Fibroblast of the aortic adventitia (primary cell): ENCODE data around the gene VSTM4. TPM values are rescaled to one million over a fixed set of nuclear protein-coding genes. Genes with fewer than 3 reads are reported as not detected.

Experiments used
- DNase-seq: peaks from one replicate; pipeline ENCODE4 v3.0.0-alpha.2; 2010; ENCODE audit warnings: low read depth
- H3K4me3 ChIP-seq: 2 replicates; pipeline ENCODE4 v1.5.1; 2011; ENCODE audit warnings: low read depth, mild to moderate bottlenecking, control low read depth, low read length, moderate library complexity
- CTCF ChIP-seq: IDR thresholded peaks from 2 replicates; pipeline ENCODE4 v1.5.1; 2011; ENCODE audit warnings: mild to moderate bottlenecking, low read length, control low read depth, inconsistent platforms; ENCODE audit not compliant: insufficient read depth
- total RNA-seq: library from RNA; depleted of rRNA; stranded (reverse); fragments of >200 nt; gene quantifications from 2 replicates; pipeline ENCODE4 v1.2.3, GENCODE V29; 2012; ENCODE audit warnings: low replicate concordance

The VSTM4 gene
- total RNA-seq, 1 donor: 6.5 TPM

DNA sequence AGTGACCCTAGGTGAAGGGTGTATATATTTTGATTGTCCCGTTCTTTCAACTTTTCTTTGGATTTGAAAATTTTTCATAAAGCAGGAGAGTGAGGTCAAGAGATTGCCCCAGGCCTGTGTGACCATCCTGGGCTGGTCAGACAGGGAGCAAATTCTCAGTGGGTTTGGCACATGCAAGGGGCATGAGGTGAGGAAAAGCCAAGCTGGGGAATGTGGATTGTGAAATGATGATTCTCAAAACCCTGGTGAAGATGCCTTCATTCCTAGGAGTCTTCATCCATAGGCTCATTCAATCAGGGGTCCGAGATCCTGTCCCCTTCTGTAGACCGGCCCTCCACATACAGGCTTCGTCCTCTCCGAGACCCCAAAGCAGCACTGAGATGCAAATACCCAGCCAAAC, 45.5 kb upstream of the VSTM4 start:
- H3K4me3 ChIP-seq: no peak overlapping the region
- TF ChIP-seq CTCF: no peak
- no peak for DNase-seq

DNA sequence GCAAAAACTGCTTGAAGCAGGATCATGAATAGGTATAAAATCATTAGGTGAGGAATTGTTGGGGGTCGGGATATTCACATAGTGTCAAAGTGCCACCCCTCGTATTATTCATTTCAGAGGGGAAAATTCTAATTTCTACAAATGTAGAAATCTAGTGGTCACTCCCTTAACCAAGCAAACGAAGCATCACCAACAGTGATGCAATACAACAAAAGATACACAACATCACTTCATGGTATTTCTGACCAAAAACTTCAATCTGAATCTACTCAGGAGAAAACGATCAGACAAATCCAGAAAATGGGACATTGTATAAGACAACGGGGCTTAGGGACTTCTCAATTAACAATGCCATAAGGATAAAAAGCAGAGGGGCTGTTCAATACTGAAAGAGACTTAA, 44.8 kb upstream of the VSTM4 start:
- DNase-seq: no peak
- TF ChIP-seq CTCF: no peak
- H3K4me3 ChIP-seq: no peak overlapping the region

GRCh38 chr10:49158915-49159314, 43.6 kb upstream of the VSTM4 start:
- no peak for DNase-seq
- TF ChIP-seq CTCF: no peak
- no peak overlapping the region for H3K4me3 ChIP-seq

DNA sequence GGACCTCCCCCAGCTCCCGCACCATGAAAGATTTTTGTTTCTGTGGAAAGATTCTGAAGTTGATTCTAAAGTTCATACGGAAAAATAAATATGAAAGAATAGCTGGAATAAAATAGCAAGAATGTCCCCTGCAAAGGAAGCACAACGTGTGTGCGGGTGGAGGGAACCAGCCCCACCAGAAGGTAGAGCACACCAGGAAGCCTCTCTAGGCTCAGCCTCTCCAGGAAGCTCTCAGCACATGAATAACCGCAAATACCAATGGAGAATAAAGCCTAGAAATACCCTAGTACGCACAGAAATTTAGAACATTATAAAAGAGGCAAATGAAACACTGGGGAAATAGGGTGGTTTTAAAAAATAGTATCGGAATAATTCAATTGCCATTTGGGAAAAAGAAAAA, 43.1 kb upstream of the VSTM4 start:
- no peak for DNase-seq
- H3K4me3 ChIP-seq: no peak overlapping the region
- TF ChIP-seq CTCF: no peak

GRCh38 chr10:49157229-49157628, 41.9 kb upstream of the VSTM4 start:
- DNase-seq: no peak
- no peak for TF ChIP-seq CTCF

DNA sequence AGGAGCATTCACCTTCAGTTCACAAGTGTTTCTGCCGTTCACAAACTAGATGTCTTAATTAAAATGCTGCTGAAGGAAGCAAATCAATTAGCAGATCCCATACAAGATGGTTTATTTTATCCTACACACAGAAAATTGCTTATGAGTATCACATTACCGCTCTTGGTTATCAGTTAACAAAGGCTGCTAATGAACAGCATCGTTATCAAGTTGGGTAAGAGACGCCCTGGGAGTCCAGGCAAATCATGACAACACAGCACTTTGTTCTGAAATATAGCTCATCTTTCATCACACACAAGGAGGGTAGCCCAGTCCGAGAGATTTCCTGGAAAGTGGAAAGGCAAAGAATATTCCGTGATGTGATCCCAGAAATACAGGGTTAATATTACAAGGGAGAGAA, 39.3 kb upstream of the VSTM4 start:
- H3K4me3 ChIP-seq: no peak overlapping the region
- TF ChIP-seq CTCF: no peak
- DNase-seq: no peak

More at GRCh38 chr10:49157229-49157628, 41.9 kb upstream of the VSTM4 start:
- H3K4me3 ChIP-seq: no peak overlapping the region

DNA sequence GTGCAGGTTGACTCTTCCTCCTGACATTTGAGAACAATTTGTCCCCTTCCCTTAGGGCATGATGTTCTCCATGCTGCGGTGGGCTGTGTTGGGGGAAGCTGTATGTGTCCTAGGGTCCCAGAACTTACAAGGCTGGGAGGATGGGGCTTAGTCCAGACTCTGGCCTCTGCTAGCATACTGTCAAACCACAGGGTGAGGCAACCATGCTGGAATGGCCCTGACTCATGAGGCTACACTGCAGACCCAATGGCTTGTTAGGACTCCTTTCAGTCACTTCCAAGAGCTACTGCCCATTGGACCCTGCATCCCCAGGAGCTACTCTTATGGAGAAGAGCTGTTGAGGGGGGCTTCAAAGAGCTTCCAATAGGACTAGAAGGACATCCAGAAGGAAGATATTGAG, 38.6 kb upstream of the VSTM4 start:
- no peak overlapping the region for H3K4me3 ChIP-seq
- peak; percentile 32 for DNase-seq
- no peak for TF ChIP-seq CTCF
